ENCODE data around the gene PKD1L1. TPM values are rescaled to one million over a fixed set of nuclear protein-coding genes. Genes with fewer than 3 reads are reported as not detected.

PKD1L1 gene
- total RNA-seq, 1 experiment from 2014 or later = 0.17 TPM

DNA sequence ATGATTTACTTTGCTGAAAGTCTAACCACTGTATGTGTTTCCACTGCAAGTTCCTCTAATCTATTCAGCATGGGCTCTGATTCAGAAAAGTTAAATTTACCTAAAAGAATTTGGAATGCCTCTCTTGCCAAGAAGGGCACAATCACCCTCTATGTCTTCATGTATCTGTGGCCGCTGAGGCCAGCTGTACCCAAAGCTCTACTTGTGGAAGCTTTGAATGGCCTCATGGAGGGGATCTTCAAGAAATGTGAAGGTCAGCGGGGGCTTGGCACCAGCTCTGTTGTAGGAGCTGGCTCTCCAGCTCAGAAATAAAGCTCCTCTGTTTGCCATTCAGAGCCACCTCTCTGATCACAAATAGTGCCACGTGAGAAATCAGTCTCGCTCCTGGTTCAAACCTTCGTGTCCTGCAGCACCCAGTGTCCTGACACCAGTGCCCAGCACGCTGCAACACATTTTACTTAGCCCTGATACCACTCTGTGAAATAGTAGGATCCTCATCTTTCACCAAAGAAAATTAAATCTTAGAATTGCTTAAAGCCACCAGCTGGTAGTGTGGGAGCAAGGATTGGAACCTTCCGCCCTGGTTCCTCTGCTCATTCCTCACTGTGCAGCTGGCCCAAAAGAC, 61.1 kb downstream of the PKD1L1 start:
- no peak for TF ChIP-seq CTCF (conservative IDR thresholded peaks at IDR 0.05)
- Histone ChIP-seq H3K56ac (ENCODE audit: insufficient read length, low read depth, low read length) (no peak overlapping the region), H3K27ac (ENCODE audit: insufficient read length, low read depth, low read length) (no peak overlapping the region), H2BK5ac (ENCODE audit: insufficient read length, low read length) (no peak overlapping the region), H3T11ph (ENCODE audit: low read length) (no peak overlapping the region), H3K4me1 (ENCODE audit: insufficient read depth, low read length) (no peaks in the 10 kb centered on the region), H2BK20ac (ENCODE audit: low read depth, low read length, poor library complexity, severe bottlenecking) (no peak overlapping the region), H4K5ac (ENCODE audit: insufficient read length, low read depth, low read length) (no peak overlapping the region), H2AFZ (ENCODE audit: low read length) (no peak overlapping the region), H3K23ac (ENCODE audit: insufficient read length, low read depth, low read length) (no peak overlapping the region), H4K20me1 (ENCODE audit: control insufficient read depth, insufficient read depth, insufficient read length) (no peaks in the 10 kb centered on the region), H3K79me1 (ENCODE audit: insufficient read depth, low read depth, low read length, poor library complexity, severe bottlenecking) (no peaks in the 10 kb centered on the region), H3K9me3 (ENCODE audit: control insufficient read depth, low read depth, low read length) (no peaks in the 10 kb centered on the region), H3K9ac (ENCODE audit: extremely low read depth, insufficient read length, low read length) (no peak overlapping the region), H3K4ac (ENCODE audit: low read depth, low read length) (no peak overlapping the region), H2BK12ac (ENCODE audit: insufficient read length, low read depth, low read length) (no peak overlapping the region), H3K27me3 (ENCODE audit: insufficient read depth, low read length) (no peaks in the 10 kb centered on the region), H3K14ac (ENCODE audit: insufficient read depth, low read length) (no peak overlapping the region), H3K18ac (ENCODE audit: insufficient read length, low read depth, low read length) (no peak overlapping the region), H3K23me2 (ENCODE audit: insufficient read length, low read depth, low read length, poor library complexity, severe bottlenecking) (no peaks in the 10 kb centered on the region), H2BK15ac (ENCODE audit: low read depth, low read length) (no peak overlapping the region), H2BK120ac (ENCODE audit: low read depth, low read length, poor library complexity, severe bottlenecking) (no peak overlapping the region), H4K91ac (ENCODE audit: insufficient read length, low read depth, low read length) (no peak overlapping the region), H3K79me2 (ENCODE audit: insufficient read depth, low read length) (no peaks in the 10 kb centered on the region), H4K8ac (replicated peaks; ENCODE audit: insufficient read length, low read depth, low read length) (no peak overlapping the region), H3K4me2 (ENCODE audit: insufficient read depth, insufficient read length, low read length) (no peak overlapping the region), H2AK5ac (ENCODE audit: insufficient read length, low read length) (no peak overlapping the region)
- no peak for DNase-seq
- Mint-ChIP-seq H3K27me3 (ENCODE audit: low read depth) (peaks cover 8% of the 10 kb centered on the region), H3K27ac (no peak overlapping the region), H3K4me3 (no peak overlapping the region), H3K36me3 (ENCODE audit: insufficient read depth in 1 of 3, low read depth in 3 of 3) (no peaks in the 10 kb centered on the region), H3K9me3 (no peaks in the 10 kb centered on the region), H3K4me1 (no peaks in the 10 kb centered on the region)
- WGBS (ENCODE audit: extremely low coverage, insufficient read length, low lambda C conversion rate) = no CpG with 5 or more reads among the region's 7 CpGs
